Neural cell (in vitro differentiated cells): ENCODE results near the gene ELAC1.

ENCODE experiments used
- EZH2 ChIP-seq: fragments of 200-600, 300-800 bp; shearing (Covaris generic), sonication (generic); IDR thresholded peaks from 2 replicates; pipeline ENCODE4 v1.6.1; 2014; ENCODE audit warnings: antibody characterized with exemption, low read length, borderline replicate concordance, mild to moderate bottlenecking; ENCODE audit not compliant: insufficient read depth, poor library complexity, severe bottlenecking
- POLR2AphosphoS5 ChIP-seq: IDR thresholded peaks from 2 replicates; pipeline ENCODE4 v1.6.1; 2012
- RAD21 ChIP-seq: fragments of 450-650 bp; conservative IDR thresholded peaks from 2 replicates; pipeline ENCODE4 v1.6.1; 2014; ENCODE audit warnings: antibody characterized with exemption, mild to moderate bottlenecking, moderate library complexity
- TAF1 ChIP-seq: IDR thresholded peaks from 2 replicates; pipeline ENCODE4 v1.6.1; 2012; ENCODE audit warnings: low read depth
- TF ChIP-seq, protein P1 (sequence below): fragments of 450-650 bp; IDR thresholded peaks from 2 replicates; pipeline ENCODE4 v1.5.1; 2014; ENCODE audit warnings: antibody characterized with exemption, mild to moderate bottlenecking, moderate library complexity; ENCODE audit not compliant: poor library complexity, severe bottlenecking

DNA sequence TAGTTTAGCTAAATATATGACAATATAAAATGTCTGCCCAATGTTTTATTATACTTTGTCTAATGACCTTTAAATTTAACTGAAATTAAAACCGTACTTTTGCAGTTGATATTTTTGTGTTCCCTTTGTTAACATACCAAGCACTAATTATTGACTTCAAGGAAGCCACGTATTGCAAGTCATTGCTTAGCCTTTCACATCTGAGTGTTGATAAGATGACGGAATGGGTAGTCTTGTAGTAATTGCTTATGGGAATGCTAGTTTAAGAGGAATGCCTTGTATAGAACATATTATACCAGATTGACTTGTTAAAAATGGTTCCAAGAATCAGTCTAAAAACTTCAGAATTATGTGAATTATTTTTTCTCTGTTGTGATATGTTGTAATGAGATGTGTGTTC, 14.0 kb upstream of the ELAC1 start:
- TF ChIP-seq TAF1 (no peak), POLR2AphosphoS5 (no peak), RAD21 (no peak), EZH2 (no peak)
- TF ChIP-seq, protein P1, sequence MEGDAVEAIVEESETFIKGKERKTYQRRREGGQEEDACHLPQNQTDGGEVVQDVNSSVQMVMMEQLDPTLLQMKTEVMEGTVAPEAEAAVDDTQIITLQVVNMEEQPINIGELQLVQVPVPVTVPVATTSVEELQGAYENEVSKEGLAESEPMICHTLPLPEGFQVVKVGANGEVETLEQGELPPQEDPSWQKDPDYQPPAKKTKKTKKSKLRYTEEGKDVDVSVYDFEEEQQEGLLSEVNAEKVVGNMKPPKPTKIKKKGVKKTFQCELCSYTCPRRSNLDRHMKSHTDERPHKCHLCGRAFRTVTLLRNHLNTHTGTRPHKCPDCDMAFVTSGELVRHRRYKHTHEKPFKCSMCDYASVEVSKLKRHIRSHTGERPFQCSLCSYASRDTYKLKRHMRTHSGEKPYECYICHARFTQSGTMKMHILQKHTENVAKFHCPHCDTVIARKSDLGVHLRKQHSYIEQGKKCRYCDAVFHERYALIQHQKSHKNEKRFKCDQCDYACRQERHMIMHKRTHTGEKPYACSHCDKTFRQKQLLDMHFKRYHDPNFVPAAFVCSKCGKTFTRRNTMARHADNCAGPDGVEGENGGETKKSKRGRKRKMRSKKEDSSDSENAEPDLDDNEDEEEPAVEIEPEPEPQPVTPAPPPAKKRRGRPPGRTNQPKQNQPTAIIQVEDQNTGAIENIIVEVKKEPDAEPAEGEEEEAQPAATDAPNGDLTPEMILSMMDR: no peak
